H1 (cell line): ENCODE data around the gene OR2B3. TPM values are rescaled to one million over a fixed set of nuclear protein-coding genes. Genes with fewer than 3 reads are reported as not detected.

Source experiments
- CTCF ChIA-PET: fragments of 300-600 bp; sonication (Branson Sonifier 250); formaldehyde crosslinking; loops from one replicate; lab custom pipeline; 2021; ENCODE audit not compliant: partially characterized antibody; lab: Charles Lee
- POLR2A ChIA-PET: fragments of 300-600 bp; sonication (Branson Sonifier 250); formaldehyde crosslinking; loops from one replicate; lab custom pipeline; 2021; ENCODE audit warnings: inconsistent platforms; ENCODE audit not compliant: partially characterized antibody; lab: Charles Lee
- DNase-seq, 2 experiments: peaks; one replicate each; pipeline versions ENCODE4 v3.0.0 to v3.0.0-alpha.2; 2010 to 2022; ENCODE audit warnings: low spot score in 2 of 2, low read depth in 1 of 2, mixed read lengths in 1 of 2
- FAIRE-seq: peaks from 2 replicates; lab custom pipeline; 2011; peaks lifted over from hg19 to GRCh38; lab: Jason Lieb, UNC
- H2AFZ ChIP-seq: 2 replicates; pipeline ENCODE4 v1.8.1; 2012; ENCODE audit warnings: low read length, inconsistent platforms
- H2AK5ac ChIP-seq: 2 replicates; pipeline ENCODE4 v1.6.1; 2013; ENCODE audit warnings: low read depth, low read length
- H2BK120ac ChIP-seq: replicated peaks from 2 replicates; pipeline ENCODE3; 2013; ENCODE audit warnings: low read depth, low read length, inconsistent platforms
- H2BK12ac ChIP-seq: 2 replicates; pipeline ENCODE4 v1.6.1; 2013; ENCODE audit warnings: low read depth, low read length
- H2BK15ac ChIP-seq: 2 replicates; pipeline ENCODE4 v1.6.1; 2013; ENCODE audit warnings: low read length
- H2BK20ac ChIP-seq: 2 replicates; pipeline ENCODE4 v1.6.1; 2013; ENCODE audit warnings: low read length
- H2BK5ac ChIP-seq: 2 replicates; pipeline ENCODE4 v1.6.1; 2013; ENCODE audit warnings: low read depth, low read length
- H3K14ac ChIP-seq: 2 replicates; pipeline ENCODE4 v1.6.1; 2013; ENCODE audit warnings: inconsistent platforms; ENCODE audit not compliant: insufficient read length
- H3K18ac ChIP-seq: 2 replicates; pipeline ENCODE4 v1.6.1; 2013; ENCODE audit warnings: low read length; ENCODE audit errors: extremely low read depth
- H3K23ac ChIP-seq: 2 replicates; pipeline ENCODE4 v1.6.1; 2013; ENCODE audit warnings: inconsistent platforms; ENCODE audit not compliant: insufficient read length
- H3K23me2 ChIP-seq: 2 replicates; pipeline ENCODE4 v1.6.1; 2013; ENCODE audit warnings: low read depth, low read length
- H3K27ac ChIP-seq: 2 replicates; pipeline ENCODE4 v1.6.1; 2011; ENCODE audit warnings: low read depth, low read length, inconsistent platforms
- H3K27me3 ChIP-seq, 4 experiments: replicated peaks in 1 of 4; 1 replicate in 1 of 4; 2 replicates in 3 of 4; pipeline versions ENCODE4 v1.6.1 to v1.8.1; 2011 to 2013; ENCODE audit warnings: low read length in 3 of 4, mild to moderate bottlenecking in 3 of 4, inconsistent platforms in 2 of 4, mixed read lengths in 2 of 4, moderate library complexity in 1 of 4; ENCODE audit not compliant: control insufficient read depth in 3 of 4, insufficient read depth in 3 of 4; ENCODE audit errors: extremely low read depth in 1 of 4
- H3K36me3 ChIP-seq, 4 experiments: 2 replicates each; pipeline versions ENCODE4 v1.6.1 to v1.8.1; 2011 to 2013; ENCODE audit warnings: mild to moderate bottlenecking in 4 of 4, low read length in 3 of 4, moderate library complexity in 2 of 4, control low read depth in 1 of 4, inconsistent platforms in 1 of 4; ENCODE audit not compliant: insufficient read depth in 4 of 4, control insufficient read depth in 2 of 4
- H3K4ac ChIP-seq: replicated peaks from 2 replicates; pipeline ENCODE3; 2013; ENCODE audit warnings: low read length, low read depth, mixed read lengths, inconsistent platforms; ENCODE audit not compliant: insufficient read length
- H3K4me1 ChIP-seq, 4 experiments: replicated peaks in 1 of 4; 1 replicate in 1 of 4; 2 replicates in 3 of 4; pipeline versions ENCODE4 v1.6.1 to v1.8.1; 2011 to 2013; ENCODE audit warnings: low read length in 3 of 4, inconsistent platforms in 2 of 4, mixed read lengths in 1 of 4; ENCODE audit not compliant: insufficient read depth in 4 of 4, control insufficient read depth in 3 of 4
- H3K4me2 ChIP-seq, 2 experiments: 2 replicates each; pipeline versions ENCODE4 v1.6.1 to v1.8.1; 2011 to 2013; ENCODE audit warnings: low read depth in 2 of 2, low read length in 2 of 2, control low read depth in 1 of 2, inconsistent platforms in 1 of 2, mild to moderate bottlenecking in 1 of 2; ENCODE audit not compliant: insufficient read depth in 1 of 2
- H3K4me3 ChIP-seq, 4 experiments: fragments of 200-600, 300-600 bp in 1 of 4; sonication (generic), shearing (Covaris generic), sonication (Bioruptor Twin) in 1 of 4; 2 replicates each; pipeline versions ENCODE4 v1.5.1 to v1.8.1; 2011 to 2016; ENCODE audit warnings: low read length in 4 of 4, low read depth in 3 of 4, control low read depth in 2 of 4, inconsistent platforms in 2 of 4, mild to moderate bottlenecking in 2 of 4, mixed read lengths in 1 of 4, moderate library complexity in 1 of 4; ENCODE audit not compliant: insufficient read depth in 2 of 4; ENCODE audit errors: extremely low read depth in 1 of 4
- H3K56ac ChIP-seq: replicated peaks from 2 replicates; pipeline ENCODE3; 2013; ENCODE audit warnings: low read depth, mild to moderate bottlenecking, mixed read lengths, low read length, inconsistent platforms; ENCODE audit not compliant: insufficient read length
- H3K79me1 ChIP-seq: 2 replicates; pipeline ENCODE4 v1.6.1; 2013; ENCODE audit warnings: low read depth, low read length, control low read depth
- H3K79me2 ChIP-seq, 2 experiments: 2 replicates each; pipeline versions ENCODE4 v1.6.1 to v1.8.1; 2012 to 2013; ENCODE audit warnings: low read length in 2 of 2, mild to moderate bottlenecking in 2 of 2, inconsistent platforms in 1 of 2; ENCODE audit not compliant: insufficient read depth in 2 of 2, control insufficient read depth in 1 of 2
- H3K9ac ChIP-seq, 4 experiments: replicated peaks in 1 of 4; 1 replicate in 1 of 4; 2 replicates in 3 of 4; pipeline versions ENCODE4 v1.6.1 to v1.8.1; 2011 to 2013; ENCODE audit warnings: low read depth in 3 of 4, low read length in 3 of 4, control low read depth in 2 of 4, mild to moderate bottlenecking in 2 of 4, moderate library complexity in 2 of 4, inconsistent platforms in 1 of 4; ENCODE audit errors: extremely low read depth in 1 of 4
- H3K9me3 ChIP-seq, 2 experiments: 2 replicates each; pipeline versions ENCODE4 v1.6.1 to v1.8.1; 2012 to 2013; ENCODE audit warnings: mild to moderate bottlenecking in 2 of 2, moderate library complexity in 2 of 2, control low read depth in 1 of 2, inconsistent platforms in 1 of 2, low read depth in 1 of 2, low read length in 1 of 2, mixed read lengths in 1 of 2; ENCODE audit not compliant: insufficient read depth in 2 of 2
- H4K20me1 ChIP-seq, 2 experiments: replicated peaks in 1 of 2; 2 replicates each; pipeline versions ENCODE3 to v1.8.1; 2011 to 2013; ENCODE audit warnings: inconsistent platforms in 2 of 2, low read length in 2 of 2, mild to moderate bottlenecking in 1 of 2; ENCODE audit not compliant: insufficient read depth in 2 of 2, control insufficient read depth in 1 of 2
- H4K5ac ChIP-seq: 2 replicates; pipeline ENCODE4 v1.6.1; 2013; ENCODE audit warnings: low read length, low read depth, mixed read lengths, inconsistent platforms; ENCODE audit not compliant: insufficient read length
- H4K8ac ChIP-seq: 2 replicates; pipeline ENCODE4 v1.8.0; 2013; ENCODE audit warnings: mild to moderate bottlenecking, moderate library complexity, low read length, inconsistent platforms; ENCODE audit not compliant: insufficient read depth; ENCODE audit errors: extremely low read depth
- H4K91ac ChIP-seq: replicated peaks from 2 replicates; pipeline ENCODE3; 2013; ENCODE audit warnings: low read length, mixed read lengths, inconsistent platforms; ENCODE audit not compliant: insufficient read length
- ASH2L ChIP-seq: fragments of 200-600, 300-600 bp; sonication (generic); IDR thresholded peaks from one replicate; pipeline ENCODE4 v1.7.1; 2017; ENCODE audit warnings: low read length
- KDM4A ChIP-seq: IDR thresholded peaks from one replicate; pipeline ENCODE4 v1.7.1; 2012; ENCODE audit warnings: low read depth, mild to moderate bottlenecking, moderate library complexity, low read length, inconsistent platforms; ENCODE audit not compliant: severe bottlenecking
- KDM5A ChIP-seq: fragments of 200-600 bp; IDR thresholded peaks from 2 replicates; pipeline ENCODE4 v1.7.1; 2012; ENCODE audit warnings: mild to moderate bottlenecking, low read length, inconsistent platforms, mixed read lengths
- POLR2A ChIP-seq, 2 experiments: IDR thresholded peaks; 1 replicate in 1 of 2; 2 replicates in 1 of 2; pipeline ENCODE4 v1.6.1; 2011; ENCODE audit warnings: low read depth in 2 of 2, low read length in 2 of 2, mild to moderate bottlenecking in 2 of 2; ENCODE audit errors: control extremely low read depth in 1 of 2
- RAD21 ChIP-seq, 2 experiments: IDR thresholded peaks in 1 of 2; conservative IDR thresholded peaks in 1 of 2; 2 replicates each; pipeline ENCODE4 v1.6.1; 2011; ENCODE audit warnings: low read depth in 2 of 2, low read length in 2 of 2, improper control_type of control experiment in 1 of 2, inconsistent platforms in 1 of 2, mild to moderate bottlenecking in 1 of 2, moderate library complexity in 1 of 2
- TCF12 ChIP-seq: IDR thresholded peaks from 2 replicates; pipeline ENCODE4 v1.6.1; 2011; ENCODE audit warnings: low read depth, mild to moderate bottlenecking, low read length
- YY1 ChIP-seq: IDR thresholded peaks from 2 replicates; pipeline ENCODE4 v1.6.1; 2011; ENCODE audit warnings: low read depth, mild to moderate bottlenecking, low read length
- WGBS, 2 experiments: shearing (Covaris generic) in 1 of 2; methylation state at CpG; one replicate each; pipeline versions ENCODE4 v1.1.6 to v1.1.7; 2013 to 2015; ENCODE audit warnings: low lambda C conversion rate in 2 of 2, mixed read lengths in 2 of 2, inconsistent platforms in 1 of 2, low coverage in 1 of 2, missing lambda C conversion rate in 1 of 2; ENCODE audit not compliant: insufficient replicate concordance in 2 of 2, insufficient coverage in 1 of 2, insufficient read length in 1 of 2; ENCODE audit errors: extremely low coverage in 1 of 2, missing lambda C conversion rate in 1 of 2; 5-methylcytosine and 5-hydroxymethylcytosine counted together
- long read RNA-seq, 2 experiments: library from RNA in 1 of 2; library from capped mRNA in 1 of 2; stranded (forward); transcript quantifications; one replicate each; pipeline ENCODE4 v2.0.0, GENCODE V29; 2021; ENCODE audit warnings: inconsistent platforms in 1 of 2
- polyA minus RNA-seq, 3 experiments: library from RNA; depleted of rRNA, polyadenylated mRNA; stranded (reverse); fragments of >200 nt; gene quantifications; 1 replicate in 2 of 3; 2 replicates in 1 of 3; pipeline ENCODE4 v1.2.3, GENCODE V29; 2011
- polyA plus RNA-seq, 7 experiments: library from polyadenylated mRNA; depleted of rRNA in 3 of 7; stranded (reverse) in 5 of 7; unstranded in 2 of 7; fragments of >200 nt in 5 of 7; fragments of 200-250 nt in 2 of 7; gene quantifications; 1 replicate in 5 of 7; 2 replicates in 1 of 7; 4 replicates in 1 of 7; pipeline versions ENCODE4 v1.2.1 to v1.2.3, GENCODE V29; 2011 to 2013; ENCODE audit warnings: missing spikeins in 2 of 7, mixed read lengths in 2 of 7
- total RNA-seq: library from RNA; stranded (reverse); fragmentation: NEBNext Ultra II Directional; extraction: Animal tissue kit (Norgen Biotek cat#: 25700); gene quantifications from 2 replicates; pipeline ENCODE4 v1.2.1, GENCODE V29; 2021
- TF ChIP-seq, protein P1 (sequence below): IDR thresholded peaks from 2 replicates; pipeline ENCODE4 v1.6.1; 2011; ENCODE audit warnings: low read depth, mild to moderate bottlenecking, low read length; ENCODE audit not compliant: insufficient read depth
- TF ChIP-seq, protein P2 (sequence below): IDR thresholded peaks from 2 replicates; pipeline ENCODE4 v1.6.1; 2012; ENCODE audit warnings: low read length, inconsistent platforms

Gene OR2B3, protein sequence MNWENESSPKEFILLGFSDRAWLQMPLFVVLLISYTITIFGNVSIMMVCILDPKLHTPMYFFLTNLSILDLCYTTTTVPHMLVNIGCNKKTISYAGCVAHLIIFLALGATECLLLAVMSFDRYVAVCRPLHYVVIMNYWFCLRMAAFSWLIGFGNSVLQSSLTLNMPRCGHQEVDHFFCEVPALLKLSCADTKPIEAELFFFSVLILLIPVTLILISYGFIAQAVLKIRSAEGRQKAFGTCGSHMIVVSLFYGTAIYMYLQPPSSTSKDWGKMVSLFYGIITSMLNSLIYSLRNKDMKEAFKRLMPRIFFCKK
- total RNA-seq, result not detected in 2 replicates
- polyA plus RNA-seq (2011; rRNA removed), result not detected in 2 replicates
- not detected for polyA plus RNA-seq (2011; cell fraction: cytosol; rRNA removed)
- not detected for polyA plus RNA-seq (2011; cell fraction: nucleus; rRNA removed)
- not detected in 4 replicates for polyA plus RNA-seq (2012, experiment 1 of 2)
- polyA plus RNA-seq (2012, experiment 2 of 2), result not detected
- polyA plus RNA-seq (2013, experiment 1 of 2), result not detected
- polyA plus RNA-seq (2013, experiment 2 of 2), result not detected
- not detected in 2 replicates for polyA minus RNA-seq (2011; rRNA and poly(A)+ RNA removed)
- not detected for polyA minus RNA-seq (2011; cell fraction: cytosol; rRNA and poly(A)+ RNA removed)
- not detected for polyA minus RNA-seq (2011; cell fraction: nucleus; rRNA and poly(A)+ RNA removed)
- long read RNA-seq, experiment 1, result 0 reads
- long read RNA-seq, experiment 2, result 0 reads

DNA sequence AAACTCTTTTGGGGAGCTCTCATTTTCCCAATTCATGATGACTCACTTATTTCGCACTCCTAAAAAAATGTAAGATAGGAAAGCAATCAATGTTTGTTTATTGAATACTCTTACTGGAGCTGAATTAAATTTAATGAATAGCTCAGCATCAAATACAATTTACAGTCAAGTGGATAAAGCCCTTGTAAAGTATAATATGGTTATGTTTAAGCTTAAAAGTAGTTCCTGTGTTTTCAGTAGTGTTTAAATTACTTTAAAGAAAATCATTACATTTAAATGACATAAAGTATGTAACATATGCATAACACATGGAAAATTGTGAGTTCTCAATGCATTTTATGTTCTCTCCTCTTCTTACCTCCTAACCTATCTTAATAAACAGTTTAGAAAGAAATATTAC lies at the start of gene OR2B3:
Gene OR2B3 (minus strand): TSS at position 101 of the 400 bp plus-strand sequence. CDS start 65 bp downstream, at position 36.
- POLR2A ChIA-PET, result no interaction called here
- TF ChIP-seq, protein P1, sequence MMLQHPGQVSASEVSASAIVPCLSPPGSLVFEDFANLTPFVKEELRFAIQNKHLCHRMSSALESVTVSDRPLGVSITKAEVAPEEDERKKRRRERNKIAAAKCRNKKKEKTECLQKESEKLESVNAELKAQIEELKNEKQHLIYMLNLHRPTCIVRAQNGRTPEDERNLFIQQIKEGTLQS, result no peak
- TF ChIP-seq ASH2L, result no peak
- TF ChIP-seq TCF12, result no peak
- no peak for TF ChIP-seq RAD21 (IDR thresholded peaks at IDR 0.05 in 1 of 2, conservative IDR thresholded peaks at IDR 0.05 in 1 of 2; ENCODE audit: low read depth in 2 of 2, low read length in 2 of 2)
- TF ChIP-seq KDM5A, result no peak
- TF ChIP-seq, protein P2, sequence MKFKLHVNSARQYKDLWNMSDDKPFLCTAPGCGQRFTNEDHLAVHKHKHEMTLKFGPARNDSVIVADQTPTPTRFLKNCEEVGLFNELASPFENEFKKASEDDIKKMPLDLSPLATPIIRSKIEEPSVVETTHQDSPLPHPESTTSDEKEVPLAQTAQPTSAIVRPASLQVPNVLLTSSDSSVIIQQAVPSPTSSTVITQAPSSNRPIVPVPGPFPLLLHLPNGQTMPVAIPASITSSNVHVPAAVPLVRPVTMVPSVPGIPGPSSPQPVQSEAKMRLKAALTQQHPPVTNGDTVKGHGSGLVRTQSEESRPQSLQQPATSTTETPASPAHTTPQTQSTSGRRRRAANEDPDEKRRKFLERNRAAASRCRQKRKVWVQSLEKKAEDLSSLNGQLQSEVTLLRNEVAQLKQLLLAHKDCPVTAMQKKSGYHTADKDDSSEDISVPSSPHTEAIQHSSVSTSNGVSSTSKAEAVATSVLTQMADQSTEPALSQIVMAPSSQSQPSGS, result no peak
- no peak for TF ChIP-seq KDM4A
- TF ChIP-seq YY1, result no peak
- no peak for TF ChIP-seq POLR2A (IDR thresholded peaks at IDR 0.05; ENCODE audit: control extremely low read depth in 1 of 2, low read depth in 2 of 2, low read length in 2 of 2)

More for the DNA sequence above, at the start of gene OR2B3:
- Histone ChIP-seq H3K79me1 (no peaks in the 10 kb centered on the region), H2AK5ac (no peak within 1 kb of the TSS), H4K5ac (no peak within 1 kb of the TSS), H3K56ac (no peak within 1 kb of the TSS), H3K14ac (no peak within 1 kb of the TSS), H3K9me3 (no peaks in the 10 kb centered on the region), H2AFZ (0 out of 2 replicates have a peak within 1 kb of the TSS, but pooled peaks have one; percentile 15), H3K4me2 (no peak within 1 kb of the TSS), H3K4ac (no peak within 1 kb of the TSS), H3K23ac (no peak within 1 kb of the TSS), H4K8ac (no peak within 1 kb of the TSS), H4K20me1 (no peaks in the 10 kb centered on the region), H3K9ac (no peak within 1 kb of the TSS), H3K27ac (no peak within 1 kb of the TSS), H2BK120ac (no peak within 1 kb of the TSS), H2BK5ac (no peak within 1 kb of the TSS), H2BK12ac (no peak within 1 kb of the TSS), H3K36me3 (no peaks in the 10 kb centered on the region), H2BK20ac (no peak within 1 kb of the TSS), H3K18ac (no peak within 1 kb of the TSS), H3K79me2 (no peaks in the 10 kb centered on the region), H3K27me3 (no peaks in the 10 kb centered on the region), H3K4me1 (no peaks in the 10 kb centered on the region), H3K4me3 (no peak within 1 kb of the TSS), H2BK15ac (no peak within 1 kb of the TSS), H3K23me2 (no peaks in the 10 kb centered on the region), H4K91ac (no peak within 1 kb of the TSS)
- no peak for FAIRE-seq
- 83% methylated on average over 1 of the region's 1 CpG; no CpG with 5 or more reads in 1 of the 2 experiments for WGBS, 2 experiments
- CTCF ChIA-PET, result interaction anchor here (0.7 kb wide), 1 partner anchor 15 kb away, joined by 4 read pairs; no protein-coding TSS in a partner anchor
- DNase-seq, result no peak
